Smooth muscle cell (in vitro differentiated cells): ENCODE results near the gene ZP3. TPM values are rescaled to one million over a fixed set of nuclear protein-coding genes. Genes with fewer than 3 reads are reported as not detected.
"Not testable (repeated sequence)": the region's sequence is repeated elsewhere in the genome, so short reads cannot be mapped to it uniquely, and the experiment has no call there.

Experiments used
- DNase-seq: peaks from one replicate; lab custom pipeline; 2025; ENCODE audit not compliant: unreplicated experiment; lab: John Stamatoyannopoulos, UW
- H2AFZ ChIP-seq: fragments of 200-600 bp; sonication (generic); 2 replicates; pipeline ENCODE4 v1.6.0; 2016; ENCODE audit warnings: antibody characterized with exemption, low read depth, mild to moderate bottlenecking
- H3F3A ChIP-seq: fragments of 200-600 bp; sonication (generic); 2 replicates; pipeline ENCODE4 v1.6.0; 2017; ENCODE audit warnings: antibody characterized with exemption, low read depth
- H3K27ac ChIP-seq: fragments of 200-600 bp; sonication (generic); 2 replicates; pipeline ENCODE4 v1.5.1; 2016; ENCODE audit warnings: low read depth, mild to moderate bottlenecking
- H3K27me3 ChIP-seq: fragments of 200-600 bp; sonication (generic); 2 replicates; pipeline ENCODE4 v1.6.1; 2016; ENCODE audit warnings: low read depth, mild to moderate bottlenecking
- H3K36me3 ChIP-seq: fragments of 200-600 bp; sonication (generic); 2 replicates; pipeline ENCODE4 v1.5.1; 2016; ENCODE audit warnings: low read depth
- H3K4me1 ChIP-seq: fragments of 200-600 bp; sonication (generic); 2 replicates; pipeline ENCODE4 v1.5.1; 2016; ENCODE audit warnings: low read depth
- H3K4me2 ChIP-seq: fragments of 200-600 bp; sonication (generic); 2 replicates; pipeline ENCODE4 v1.6.0; 2016; ENCODE audit warnings: mild to moderate bottlenecking
- H3K4me3 ChIP-seq: fragments of 200-600 bp; sonication (generic); 2 replicates; pipeline ENCODE4 v1.5.1; 2016; ENCODE audit warnings: mild to moderate bottlenecking
- H3K79me2 ChIP-seq: fragments of 200-600 bp; sonication (generic); 2 replicates; pipeline ENCODE4 v1.6.0; 2016; ENCODE audit warnings: low read depth, mild to moderate bottlenecking
- H3K9ac ChIP-seq: fragments of 200-600 bp; sonication (generic); 2 replicates; pipeline ENCODE4 v1.6.0; 2016; ENCODE audit warnings: low read depth
- H3K9me3 ChIP-seq: fragments of 200-600 bp; sonication (generic); replicated peaks from 2 replicates; pipeline ENCODE4 v1.5.1; 2016; ENCODE audit warnings: low read depth
- H4K20me1 ChIP-seq: fragments of 200-600 bp; sonication (generic); 2 replicates; pipeline ENCODE4 v1.6.0; 2016; ENCODE audit warnings: low read depth
- CTCF ChIP-seq: fragments of 200-600 bp; sonication (generic); IDR thresholded peaks from 2 replicates; pipeline ENCODE4 v1.5.1; 2017; ENCODE audit warnings: borderline replicate concordance, mild to moderate bottlenecking, antibody characterized with exemption; ENCODE audit not compliant: insufficient read depth, poor library complexity, severe bottlenecking
- WGBS: methylation state at CpG from one replicate; pipeline ENCODE4 v1.1.7; 2016; ENCODE audit warnings: low lambda C conversion rate; 5-methylcytosine and 5-hydroxymethylcytosine counted together
- polyA plus RNA-seq: library from polyadenylated mRNA; unstranded; fragments of >200 nt; fragmentation: Nextera tagmentation; extraction: Ambion mirVana; gene quantifications from 2 replicates; pipeline ENCODE4 v1.2.1, GENCODE V29; 2016
- total RNA-seq: library from RNA; depleted of rRNA; stranded (reverse); fragments of >200 nt; gene quantifications from 2 replicates; pipeline ENCODE4 v1.2.3, GENCODE V29; 2014

ZP3 gene
- total and polyA plus RNA-seq, 2 experiments from 2014 or later, result 1.3 to 1.6 TPM

DNA sequence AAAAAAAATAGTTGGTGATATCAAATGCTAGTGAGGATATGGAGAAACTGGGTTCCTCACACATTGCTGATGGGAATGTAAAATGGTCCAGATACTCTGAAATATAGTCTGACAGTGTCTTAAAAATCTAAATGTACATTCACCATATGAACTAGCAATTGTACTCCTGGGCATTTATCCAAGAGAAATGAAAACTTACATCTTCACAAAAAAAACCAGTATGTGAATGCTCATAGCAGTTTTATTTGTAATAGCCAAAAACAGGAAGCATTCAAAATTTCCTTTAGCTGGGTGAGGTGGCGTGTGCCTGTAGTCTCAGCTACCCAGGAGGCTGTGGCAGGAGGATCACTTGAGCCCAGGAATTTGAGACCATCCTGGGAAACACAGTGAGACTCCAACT lies 13.1 kb upstream of the ZP3 start:
- Histone ChIP-seq H3K27me3 (no peaks in the 10 kb centered on the region), H3K79me2 (no peaks in the 10 kb centered on the region), H3K4me2 (no peak overlapping the region), H3K36me3 (no peaks in the 10 kb centered on the region), H3K27ac (no peak overlapping the region), H3K4me3 (no peak overlapping the region), H3K9me3 (no peaks in the 10 kb centered on the region), H4K20me1 (no peaks in the 10 kb centered on the region), H3K4me1 (no peaks in the 10 kb centered on the region), H3K9ac (no peak overlapping the region), H2AFZ (no peak overlapping the region), H3F3A (no peaks in the 10 kb centered on the region)
- 92% methylated on average over 1 of the region's 1 CpG for WGBS
- no peak for TF ChIP-seq CTCF
- DNase-seq, result no peak

DNA sequence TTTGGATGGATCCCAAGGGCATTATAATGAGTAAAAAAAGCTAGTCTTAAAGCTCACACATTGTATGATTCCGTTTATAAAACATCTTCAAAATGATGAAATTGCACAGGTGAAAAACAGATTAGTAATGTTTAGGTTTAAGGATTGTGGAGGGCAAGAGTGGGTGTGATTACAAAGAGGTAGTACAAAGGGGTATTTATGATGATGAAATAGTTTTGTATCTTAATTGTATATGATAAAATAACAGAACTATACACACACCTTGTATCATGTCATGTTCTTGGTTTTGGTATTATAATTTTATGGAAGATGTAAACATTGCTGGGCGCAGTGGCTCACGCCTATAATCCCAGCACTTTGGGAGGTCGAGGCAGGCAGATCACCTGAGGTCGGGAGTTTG lies 12.5 kb upstream of the ZP3 start:
- no peak overlapping the region for H3K4me3 ChIP-seq
- no peaks in the 10 kb centered on the region for H3K4me1 ChIP-seq
- no peaks in the 10 kb centered on the region for H3K79me2 ChIP-seq
- H3K36me3 ChIP-seq, result no peaks in the 10 kb centered on the region
- H4K20me1 ChIP-seq, result no peaks in the 10 kb centered on the region
- H3K27me3 ChIP-seq, result no peaks in the 10 kb centered on the region
- H3K9me3 ChIP-seq, result no peaks in the 10 kb centered on the region
- 90% methylated on average over 5 of the region's 5 CpGs for WGBS
- H2AFZ ChIP-seq, result no peak overlapping the region
- no peak for DNase-seq
- H3F3A ChIP-seq, result no peaks in the 10 kb centered on the region
- no peak for TF ChIP-seq CTCF
- H3K27ac ChIP-seq, result no peak overlapping the region
- H3K9ac ChIP-seq, result no peak overlapping the region
- H3K4me2 ChIP-seq, result no peak overlapping the region

DNA sequence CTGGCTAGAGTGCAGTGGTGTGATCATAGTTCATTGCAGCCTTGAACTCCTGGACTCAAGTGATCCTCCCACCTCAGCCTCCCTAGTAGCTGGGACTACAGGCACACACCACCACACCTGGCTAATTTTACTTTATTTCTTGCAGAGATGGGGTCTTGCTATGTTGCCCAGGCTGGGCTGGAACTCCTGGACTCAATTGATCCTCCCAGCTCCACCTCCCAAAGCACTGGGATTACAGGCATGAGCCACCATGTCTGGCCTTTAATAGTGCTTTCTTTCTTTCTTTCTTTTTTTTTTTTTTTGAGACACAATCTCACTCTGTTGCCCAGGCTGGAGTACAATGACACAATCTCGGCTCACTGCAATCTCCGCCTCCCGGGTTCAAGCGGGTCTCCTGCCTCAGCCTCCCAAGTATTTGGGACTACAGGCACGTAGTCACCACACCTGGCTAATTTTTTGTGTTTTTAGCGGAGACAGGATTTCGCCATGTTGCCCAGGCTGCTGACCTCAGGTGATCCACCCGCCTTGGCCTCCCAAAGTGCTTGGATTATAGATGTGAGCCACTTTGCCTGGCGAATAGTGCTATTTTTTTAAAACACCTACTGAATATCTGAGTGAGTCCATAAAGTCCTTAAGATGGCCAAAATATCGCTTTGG lies 7.0 kb upstream of the ZP3 start:
- not testable (repeated sequence) for H3K27ac ChIP-seq, H3K36me3 ChIP-seq, H3K79me2 ChIP-seq, H3F3A ChIP-seq, H3K4me3 ChIP-seq, H3K9ac ChIP-seq, H3K27me3 ChIP-seq, H3K4me1 ChIP-seq, H3K4me2 ChIP-seq, H2AFZ ChIP-seq, DNase-seq, H3K9me3 ChIP-seq, H4K20me1 ChIP-seq
- WGBS, result 97% methylated on average over 10 of the region's 10 CpGs

- peak overlapping the region; percentile 85 for H3K27ac ChIP-seq
- H4K20me1 ChIP-seq, H3K9me3 ChIP-seq, H3K36me3 ChIP-seq, H3K27me3 ChIP-seq, H3K9ac ChIP-seq, H3K4me3 ChIP-seq, H3K4me2 ChIP-seq, DNase-seq, H3K79me2 ChIP-seq, H3F3A ChIP-seq, H2AFZ ChIP-seq, H3K4me1 ChIP-seq: not testable (repeated sequence)
- 23% methylated on average over 6 of the region's 6 CpGs for WGBS
Measured at GRCh38 chr7:76421097-76421496, 3.7 kb upstream of the ZP3 start.
